Gastrocnemius medialis (tissue), 4 donors: Measurements from ENCODE around the gene SQSTM1. TPM values are rescaled to one million over a fixed set of nuclear protein-coding genes. Genes with fewer than 3 reads are reported as not detected.

Experiments
- ATAC-seq, 2 donors: fragments of 150-250 bp; one replicate each; pipeline ENCODE4 v1.9.1; 2016
- DNase-seq, 2 donors: peaks; one replicate each; pipeline ENCODE4 v3.0.0-alpha.2; 2019
- H3K27ac ChIP-seq, 4 donors: fragments of 200-600 bp; sonication (generic); 1 replicate in 1 of 4; 2 replicates in 3 of 4; pipeline ENCODE4 v1.5.1; 2016 to 2018; ENCODE audit warnings: mild to moderate bottlenecking in 2 of 4, moderate library complexity in 1 of 4
- H3K27me3 ChIP-seq, 3 donors: fragments of 200-600 bp; sonication (generic) in 2 of 3; 1 replicate in 1 of 3; 2 replicates in 2 of 3; pipeline versions ENCODE4 v1.5.1 to v1.6.0; 2016 to 2019; ENCODE audit warnings: mild to moderate bottlenecking in 1 of 3, moderate library complexity in 1 of 3
- H3K36me3 ChIP-seq, 2 donors: fragments of 200-600 bp; sonication (generic) in 1 of 2; one replicate each; pipeline ENCODE4 v1.5.1; 2017 to 2018
- H3K4me1 ChIP-seq, 2 donors: fragments of 200-600 bp; sonication (generic) in 1 of 2; one replicate each; pipeline ENCODE4 v1.5.1; 2016 to 2017; ENCODE audit warnings: mild to moderate bottlenecking in 2 of 2
- H3K4me3 ChIP-seq, 4 donors: fragments of 200-600 bp; sonication (generic) in 3 of 4; 1 replicate in 1 of 4; 2 replicates in 3 of 4; pipeline ENCODE4 v1.5.1; 2016 to 2019; ENCODE audit warnings: mild to moderate bottlenecking in 2 of 4
- H3K9me3 ChIP-seq, 3 donors: fragments of 200-600 bp; sonication (generic) in 2 of 3; 1 replicate in 1 of 3; 2 replicates in 2 of 3; pipeline ENCODE4 v1.5.1; 2016 to 2019
- POLR2A ChIP-seq, 2 donors: fragments of 450-650 bp; IDR thresholded peaks; one replicate each; pipeline ENCODE4 v1.6.1; 2017; ENCODE audit warnings: antibody characterized with exemption in 2 of 2, mild to moderate bottlenecking in 2 of 2, moderate library complexity in 2 of 2
- in situ Hi-C, 4 donors: fragments of 200-750 bp; cut with MboI; loops; one replicate each; pipeline versions ENCODE4 v1.15.0 to v1.8.0; 2017; ENCODE audit warnings: low sequenced_read_pairs in 4 of 4
- intact Hi-C: fragments of 100-400 bp; cut with DNase I; formaldehyde crosslinking; loops from one replicate; pipeline ENCODE4 v1.15.1; 2023; ENCODE audit warnings: low total_unique reads
- total RNA-seq, 4 donors: library from RNA; depleted of rRNA; stranded (reverse); fragments of >200 nt; gene quantifications; one replicate each; pipeline versions ENCODE4 v1.1.0 to v1.2.3, GENCODE V29; 2016
- TF ChIP-seq, protein P1 (sequence below), 5 experiments: fragments of 450-650 bp in 3 of 5; fragments of 200-600 bp in 2 of 5; sonication (generic) in 2 of 5; IDR thresholded peaks in 4 of 5; conservative IDR thresholded peaks in 1 of 5; 1 replicate in 4 of 5; 2 replicates in 1 of 5; pipeline ENCODE4 v1.5.1; 2016 to 2019; ENCODE audit warnings: antibody characterized with exemption in 5 of 5, mild to moderate bottlenecking in 3 of 5, moderate library complexity in 3 of 5

The SQSTM1 gene
- total RNA-seq, 4 donors from 2014 or later = 1,080 to 1,340 (median 1,178) TPM

DNA sequence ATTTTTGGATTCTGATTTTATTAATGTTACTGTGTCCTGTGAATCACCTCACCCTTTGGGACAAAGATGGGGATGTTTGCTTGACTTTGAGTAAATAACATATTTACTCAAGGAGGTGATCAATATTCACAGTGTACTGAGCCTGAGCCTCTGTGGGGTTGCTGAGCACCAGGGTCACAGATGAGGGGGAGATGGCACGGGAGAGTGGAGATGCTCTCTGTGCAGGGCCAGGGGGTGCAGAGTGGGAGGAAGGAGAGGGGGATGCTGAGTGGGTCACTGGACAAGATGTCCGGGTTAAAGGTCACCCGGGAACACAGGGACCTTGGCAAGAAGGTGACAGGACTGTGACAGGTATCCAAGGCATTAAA lies 4.0 kb downstream of the SQSTM1 start:
- peak overlapping the region in 3 of 4 donors; percentile 95 to 100 (median 98) for H3K27ac ChIP-seq
- TF ChIP-seq, protein P1, sequence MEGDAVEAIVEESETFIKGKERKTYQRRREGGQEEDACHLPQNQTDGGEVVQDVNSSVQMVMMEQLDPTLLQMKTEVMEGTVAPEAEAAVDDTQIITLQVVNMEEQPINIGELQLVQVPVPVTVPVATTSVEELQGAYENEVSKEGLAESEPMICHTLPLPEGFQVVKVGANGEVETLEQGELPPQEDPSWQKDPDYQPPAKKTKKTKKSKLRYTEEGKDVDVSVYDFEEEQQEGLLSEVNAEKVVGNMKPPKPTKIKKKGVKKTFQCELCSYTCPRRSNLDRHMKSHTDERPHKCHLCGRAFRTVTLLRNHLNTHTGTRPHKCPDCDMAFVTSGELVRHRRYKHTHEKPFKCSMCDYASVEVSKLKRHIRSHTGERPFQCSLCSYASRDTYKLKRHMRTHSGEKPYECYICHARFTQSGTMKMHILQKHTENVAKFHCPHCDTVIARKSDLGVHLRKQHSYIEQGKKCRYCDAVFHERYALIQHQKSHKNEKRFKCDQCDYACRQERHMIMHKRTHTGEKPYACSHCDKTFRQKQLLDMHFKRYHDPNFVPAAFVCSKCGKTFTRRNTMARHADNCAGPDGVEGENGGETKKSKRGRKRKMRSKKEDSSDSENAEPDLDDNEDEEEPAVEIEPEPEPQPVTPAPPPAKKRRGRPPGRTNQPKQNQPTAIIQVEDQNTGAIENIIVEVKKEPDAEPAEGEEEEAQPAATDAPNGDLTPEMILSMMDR (IDR thresholded peaks at IDR 0.05 in 4 of 5, conservative IDR thresholded peaks at IDR 0.05 in 1 of 5) = no peak
- no peak for TF ChIP-seq POLR2A (IDR thresholded peaks at IDR 0.05)
- no peak overlapping the region for H3K4me3 ChIP-seq

DNA sequence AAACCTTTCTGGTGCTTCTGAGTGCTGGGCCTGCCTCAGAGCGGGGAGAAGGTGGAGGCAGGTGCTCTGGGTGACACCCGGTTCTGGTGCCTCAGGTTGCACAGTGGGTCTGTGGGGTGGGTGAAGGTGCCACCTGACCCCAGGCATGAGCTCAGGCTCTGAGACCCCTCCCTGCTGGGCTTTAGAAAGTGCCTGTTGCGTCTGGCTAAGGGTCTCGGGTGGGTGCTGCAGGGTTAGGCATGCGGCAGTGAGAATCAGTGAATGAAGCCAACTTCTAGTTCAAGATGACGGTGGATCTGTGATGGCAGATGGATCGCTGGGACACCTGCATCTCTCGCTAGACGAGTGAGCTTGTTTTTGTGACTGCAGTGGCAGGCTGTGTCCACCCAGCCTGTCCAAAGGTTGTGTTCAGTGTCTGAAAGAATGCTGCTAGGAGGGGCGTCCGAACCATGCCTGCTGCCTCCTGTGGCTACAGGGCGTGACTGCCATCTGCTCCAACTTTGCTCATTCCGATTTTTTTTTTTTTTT lies 5.0 kb downstream of the SQSTM1 start:
- intact Hi-C loops = no loop called here
- Histone ChIP-seq H3K4me1 (peaks cover 56 to 60% of the 10 kb centered on the region in 2 donors), H3K27me3 (no peaks in the 10 kb centered on the region), H3K27ac (peak overlapping the region in 3 of 4 donors; percentile 12 to 100 (median 53)), H3K36me3 (peaks cover 11 to 88% of the 10 kb centered on the region in 2 donors), H3K9me3 (no peaks in the 10 kb centered on the region), H3K4me3 (no peak overlapping the region)
- in situ Hi-C loops = no loop called here
- no peak for DNase-seq
- TF ChIP-seq, protein P1 (IDR thresholded peaks at IDR 0.05 in 4 of 5, conservative IDR thresholded peaks at IDR 0.05 in 1 of 5) = no peak
- no peak for TF ChIP-seq POLR2A (IDR thresholded peaks at IDR 0.05)
- ATAC-seq = no peak

More for the DNA sequence above, 4.0 kb downstream of the SQSTM1 start:
- Histone ChIP-seq H3K4me1 (peaks cover 58 to 63% of the 10 kb centered on the region in 2 donors), H3K9me3 (no peaks in the 10 kb centered on the region), H3K27me3 (no peaks in the 10 kb centered on the region), H3K36me3 (peaks cover 11 to 78% of the 10 kb centered on the region in 2 donors)
- ATAC-seq (no peak), DNase-seq (no peak)
- intact Hi-C loops (no loop called here), in situ Hi-C loops (no loop called here)

DNA sequence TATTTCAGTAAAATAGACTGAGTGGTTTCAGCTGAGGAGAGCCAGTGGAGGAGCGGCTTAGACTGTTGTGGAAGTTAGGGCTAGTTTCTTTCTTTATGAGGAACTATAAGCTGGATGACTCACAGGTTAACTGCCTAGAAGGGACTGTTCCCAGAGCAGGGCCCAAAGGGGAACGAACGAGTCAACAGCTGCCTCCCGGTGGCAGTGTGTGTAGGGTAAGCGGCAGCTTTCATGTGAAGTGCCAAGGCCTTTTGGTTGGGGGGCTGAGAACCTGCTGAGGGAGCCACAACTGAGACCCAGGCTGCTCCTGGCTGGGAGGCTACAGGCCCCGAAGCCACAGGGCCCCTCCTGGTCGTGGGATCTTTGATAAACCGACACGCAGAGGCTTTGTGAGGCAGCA lies 7.0 kb downstream of the SQSTM1 start:
- in situ Hi-C loops = no loop called here

DNA sequence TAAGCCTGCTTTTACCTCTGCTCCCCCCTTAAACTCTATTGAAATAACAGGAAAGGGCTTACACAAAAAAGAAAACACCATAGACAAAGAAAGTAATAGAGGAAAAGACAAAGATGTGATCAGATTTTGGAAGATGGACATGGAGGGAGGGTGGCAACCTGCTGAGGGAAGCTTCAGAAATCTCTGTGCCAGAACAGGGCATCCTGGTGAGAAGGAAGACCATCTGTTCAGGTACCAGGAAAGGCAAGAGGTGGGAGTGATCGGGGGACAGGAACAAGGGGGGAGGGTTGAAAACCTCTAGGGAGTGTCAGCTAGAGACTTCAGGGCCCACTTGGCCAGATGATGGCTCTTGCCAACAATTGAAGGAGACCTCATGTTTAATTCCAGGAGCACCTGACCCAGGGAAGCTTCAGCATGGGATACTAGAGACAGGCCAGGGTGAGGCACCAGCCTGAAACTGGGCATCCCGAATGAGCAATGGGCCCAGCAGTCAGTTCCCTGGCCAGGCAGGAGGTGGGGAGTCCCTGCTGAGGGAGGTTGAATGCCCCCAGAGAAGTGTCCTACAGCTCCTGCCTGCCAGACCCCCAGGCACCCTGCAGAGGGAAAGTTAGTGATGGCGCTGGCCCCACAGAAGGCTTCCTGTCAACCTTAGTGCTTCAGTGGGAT lies 8.2 kb downstream of the SQSTM1 start:
- intact Hi-C loops = no loop called here
- DNase-seq = no peak
- no peak overlapping the region for H3K4me3 ChIP-seq
- ATAC-seq = no peak
- TF ChIP-seq, protein P1 (IDR thresholded peaks at IDR 0.05 in 4 of 5, conservative IDR thresholded peaks at IDR 0.05 in 1 of 5) = no peak
- TF ChIP-seq POLR2A (IDR thresholded peaks at IDR 0.05) = no peak
- no peaks in the 10 kb centered on the region for H3K27me3 ChIP-seq
- in situ Hi-C loops = no loop called here
- peaks cover 39 to 67% of the 10 kb centered on the region in 2 donors for H3K4me1 ChIP-seq
- H3K36me3 ChIP-seq = peaks cover 19 to 100% of the 10 kb centered on the region in 2 donors
- peak overlapping the region; percentile 61 to 100 (median 71) for H3K27ac ChIP-seq
- no peaks in the 10 kb centered on the region for H3K9me3 ChIP-seq

More for the DNA sequence above, 7.0 kb downstream of the SQSTM1 start:
- peaks cover 47 to 68% of the 10 kb centered on the region in 2 donors for H3K4me1 ChIP-seq
- no peaks in the 10 kb centered on the region for H3K27me3 ChIP-seq
- peak; percentile 21 to 34 for ATAC-seq
- no peak overlapping the region for H3K4me3 ChIP-seq
- intact Hi-C loops = no loop called here
- H3K27ac ChIP-seq = peak overlapping the region; percentile 53 to 100 (median 71)
- no peak for DNase-seq
- TF ChIP-seq, protein P1 (IDR thresholded peaks at IDR 0.05 in 4 of 5, conservative IDR thresholded peaks at IDR 0.05 in 1 of 5) = no peak
- no peak for TF ChIP-seq POLR2A (IDR thresholded peaks at IDR 0.05)
- H3K9me3 ChIP-seq = no peaks in the 10 kb centered on the region
- H3K36me3 ChIP-seq = peaks cover 11 to 98% of the 10 kb centered on the region in 2 donors
